GM21529 (cell line): ENCODE measurements around the gene TPX2.

Source experiments
- ATAC-seq: cut with Tn5 transposase; IDR thresholded peaks from one replicate; pipeline ENCODE4 v1.9.1; 2021; ENCODE audit not compliant: unreplicated experiment

TPX2 gene

GRCh38 chr20:31759836-31760518, 20.9 kb downstream of the TPX2 start:
- no peak for ATAC-seq

GRCh38 chr20:31760519-31761240, 21.6 kb downstream of the TPX2 start:
- no peak for ATAC-seq

- no peak for ATAC-seq
Observed at GRCh38 chr20:31764641-31765305, 25.7 kb downstream of the TPX2 start.

- no peak for ATAC-seq
Observed at GRCh38 chr20:31767805-31768204, 28.7 kb downstream of the TPX2 start.

GRCh38 chr20:31769681-31770080, 30.6 kb downstream of the TPX2 start:
- ATAC-seq, result no peak

GRCh38 chr20:31770243-31770642, 31.2 kb downstream of the TPX2 start:
- ATAC-seq, result no peak

GRCh38 chr20:31774408-31774807, 35.3 kb downstream of the TPX2 start:
- no peak for ATAC-seq

GRCh38 chr20:31780839-31781238, 41.7 kb downstream of the TPX2 start:
- ATAC-seq, result no peak

- ATAC-seq, result no peak
Observed at GRCh38 chr20:31781945-31782344, 42.9 kb downstream of the TPX2 start.

- no peak for ATAC-seq
Observed at GRCh38 chr20:31784354-31785044, 45.4 kb downstream of the TPX2 start.

GRCh38 chr20:31785089-31785488, 46.0 kb downstream of the TPX2 start:
- no peak for ATAC-seq

GRCh38 chr20:31788578-31788977, 49.5 kb downstream of the TPX2 start:
- no peak for ATAC-seq

GRCh38 chr20:31790401-31790800, 51.3 kb downstream of the TPX2 start:
- ATAC-seq, result no peak

- no peak for ATAC-seq
Observed at GRCh38 chr20:31797364-31797763, 58.3 kb downstream of the TPX2 start.

- ATAC-seq, result no peak
Observed at GRCh38 chr20:31801508-31801907, 62.4 kb downstream of the TPX2 start.

- ATAC-seq, result no peak
Observed at GRCh38 chr20:31803552-31804291, 64.6 kb downstream of the TPX2 start.

- ATAC-seq, result no peak
Observed at GRCh38 chr20:31806564-31807355, 67.7 kb downstream of the TPX2 start.

- ATAC-seq, result no peak
Observed at GRCh38 chr20:31808481-31808880, 69.4 kb downstream of the TPX2 start.

GRCh38 chr20:31809661-31810060, 70.6 kb downstream of the TPX2 start:
- no peak for ATAC-seq

- no peak for ATAC-seq
Observed at GRCh38 chr20:31811198-31811597, 72.1 kb downstream of the TPX2 start.
